Cardiac muscle cell (in vitro differentiated cells and primary cell): ENCODE data around the gene DDX23. TPM values are rescaled to one million over a fixed set of nuclear protein-coding genes. Genes with fewer than 3 reads are reported as not detected.
"Not testable (repeated sequence)": the region's sequence is repeated elsewhere in the genome, so short reads cannot be mapped to it uniquely, and the experiment has no call there.

Experiments
- DNase-seq, 2 donors: peaks; one replicate each; pipeline versions ENCODE4 v3.0.0 to v3.0.0-alpha.2; 2010 to 2017; ENCODE audit warnings: low read depth in 1 of 2, low spot score in 1 of 2
- H3K27ac ChIP-seq: fragments of 200-600 bp; sonication (generic); 2 replicates; pipeline ENCODE4 v1.5.1; 2016
- H3K27me3 ChIP-seq: fragments of 200-600 bp; sonication (generic); 2 replicates; pipeline ENCODE4 v1.6.0; 2016; ENCODE audit warnings: control low read depth
- H3K36me3 ChIP-seq: fragments of 200-600 bp; sonication (generic); 2 replicates; pipeline ENCODE4 v1.5.1; 2016; ENCODE audit warnings: control low read depth
- H3K4me1 ChIP-seq: fragments of 200-600 bp; sonication (generic); 2 replicates; pipeline ENCODE4 v1.8.1; 2017; ENCODE audit warnings: low read depth, mild to moderate bottlenecking, mixed run types
- H3K4me3 ChIP-seq: fragments of 200-600 bp; sonication (generic); 2 replicates; pipeline ENCODE4 v1.5.1; 2016; ENCODE audit warnings: mild to moderate bottlenecking
- H3K9me3 ChIP-seq: fragments of 200-600 bp; sonication (generic); 2 replicates; pipeline ENCODE4 v1.5.1; 2017; ENCODE audit warnings: low read depth, mild to moderate bottlenecking, control low read depth
- CTCF ChIP-seq: IDR thresholded peaks from 2 replicates; pipeline ENCODE4 v1.5.1; 2012; ENCODE audit warnings: low read depth, mild to moderate bottlenecking, low read length
- polyA plus RNA-seq: library from polyadenylated mRNA; unstranded; fragments of >200 nt; fragmentation: Nextera tagmentation; extraction: Ambion mirVana; gene quantifications from 2 replicates; pipeline ENCODE4 v1.2.1, GENCODE V29; 2016
- total RNA-seq: library from RNA; depleted of rRNA; stranded (reverse); fragments of >200 nt; gene quantifications from 2 replicates; pipeline ENCODE4 v1.2.3, GENCODE V29; 2016

DDX23 gene
- total and polyA plus RNA-seq, 2 experiments from 2014 or later: 49.0 to 89.5 TPM

- TF ChIP-seq CTCF: no peak
Measured at GRCh38 chr12:48854488-48854887, 2.5 kb upstream of the DDX23 start.

GRCh38 chr12:48852734-48853688 lies 1.0 kb upstream of the DDX23 start:
- no peaks in the 10 kb centered on the region for H3K27me3 ChIP-seq
- DNase-seq: peak; percentile 89 to 94
- TF ChIP-seq CTCF: peak; percentile 75
- H3K4me3 ChIP-seq: peak overlapping the region; percentile 71
- H3K27ac ChIP-seq: peak overlapping the region; percentile 61
- H3K4me1 ChIP-seq: peaks cover 10% of the 10 kb centered on the region
- no peaks in the 10 kb centered on the region for H3K36me3 ChIP-seq
- H3K9me3 ChIP-seq: no peaks in the 10 kb centered on the region

More at GRCh38 chr12:48854488-48854887, 2.5 kb upstream of the DDX23 start:
- DNase-seq: no peak
- Histone ChIP-seq H3K27ac (no peak overlapping the region), H3K36me3 (no peaks in the 10 kb centered on the region), H3K4me3 (no peak overlapping the region), H3K27me3 (no peaks in the 10 kb centered on the region), H3K9me3 (no peaks in the 10 kb centered on the region), H3K4me1 (peaks cover 10% of the 10 kb centered on the region)

- H3K4me1 ChIP-seq, H3K27ac ChIP-seq, DNase-seq, H3K4me3 ChIP-seq, H3K9me3 ChIP-seq, H3K27me3 ChIP-seq: not testable (repeated sequence)
- peaks cover 47% of the 10 kb centered on the region for H3K36me3 ChIP-seq
Measured at GRCh38 chr12:48842021-48842420, 9.9 kb downstream of the DDX23 start.

GRCh38 chr12:48838048-48838447 lies 13.9 kb downstream of the DDX23 start:
- no peak for DNase-seq
- Histone ChIP-seq H3K36me3 (peaks cover 67% of the 10 kb centered on the region), H3K4me3 (no peak overlapping the region), H3K9me3 (no peaks in the 10 kb centered on the region), H3K27me3 (no peaks in the 10 kb centered on the region), H3K27ac (no peak overlapping the region), H3K4me1 (no peaks in the 10 kb centered on the region)
- no peak for TF ChIP-seq CTCF

- TF ChIP-seq CTCF: no peak
- Histone ChIP-seq H3K4me1 (no peaks in the 10 kb centered on the region), H3K4me3 (no peak overlapping the region), H3K27ac (no peak overlapping the region), H3K27me3 (no peaks in the 10 kb centered on the region), H3K9me3 (no peaks in the 10 kb centered on the region), H3K36me3 (peaks cover 76% of the 10 kb centered on the region)
- DNase-seq: no peak
Measured at GRCh38 chr12:48832321-48833060, 19.5 kb downstream of the DDX23 start.
